ENCODE measurements around the gene CCDC80.
A peak's percentile ranks its signal among the peaks of the same experiment; 100 is the strongest.

Gene CCDC80

GRCh38 chr3:112634786-112635541 is 6.0 kb downstream of the CCDC80 start:
- H3K27ac ChIP-seq: peak overlapping the region; percentile 8
- DNase-seq (ENCODE audit: low read depth, low spot score): no peak

GRCh38 chr3:112633757-112634156 is 7.2 kb downstream of the CCDC80 start:
- H3K27ac ChIP-seq: no peak overlapping the region
- DNase-seq (ENCODE audit: low read depth, low spot score): no peak

GRCh38 chr3:112633191-112633590 is 7.8 kb downstream of the CCDC80 start:
- H3K27ac ChIP-seq: no peak overlapping the region
- no peak for DNase-seq (ENCODE audit: low read depth, low spot score)

- no peak overlapping the region for H3K27ac ChIP-seq
- no peak for DNase-seq (ENCODE audit: low read depth, low spot score)
Measured at GRCh38 chr3:112632596-112632995, 8.3 kb downstream of the CCDC80 start.

GRCh38 chr3:112631257-112631656 is 9.7 kb downstream of the CCDC80 start:
- H3K27ac ChIP-seq: no peak overlapping the region
- no peak for DNase-seq (ENCODE audit: low read depth, low spot score)

GRCh38 chr3:112629425-112629824 is 11.5 kb downstream of the CCDC80 start:
- no peak overlapping the region for H3K27ac ChIP-seq
- DNase-seq (ENCODE audit: low read depth, low spot score): no peak

- no peak for DNase-seq (ENCODE audit: low read depth, low spot score)
- no peak overlapping the region for H3K27ac ChIP-seq
Measured at GRCh38 chr3:112627919-112628466, 12.9 kb downstream of the CCDC80 start.

- DNase-seq (ENCODE audit: low read depth, low spot score): no peak
- H3K27ac ChIP-seq: no peak overlapping the region
Measured at GRCh38 chr3:112627419-112627818, 13.5 kb downstream of the CCDC80 start.

GRCh38 chr3:112623717-112624116 is 17.2 kb downstream of the CCDC80 start:
- DNase-seq (ENCODE audit: low read depth, low spot score): no peak
- peak overlapping the region; percentile 10 for H3K27ac ChIP-seq

- peak overlapping the region; percentile 10 for H3K27ac ChIP-seq
- no peak for DNase-seq (ENCODE audit: low read depth, low spot score)
Measured at GRCh38 chr3:112623213-112623612, 17.7 kb downstream of the CCDC80 start.

GRCh38 chr3:112619295-112619694 is 21.6 kb downstream of the CCDC80 start:
- no peak overlapping the region for H3K27ac ChIP-seq
- peak; percentile 20 for DNase-seq (ENCODE audit: low read depth, low spot score)

- no peak overlapping the region for H3K27ac ChIP-seq
- no peak for DNase-seq (ENCODE audit: low read depth, low spot score)
Measured at GRCh38 chr3:112617285-112617684, 23.7 kb downstream of the CCDC80 start.

GRCh38 chr3:112615989-112616731 is 24.8 kb downstream of the CCDC80 start:
- no peak overlapping the region for H3K27ac ChIP-seq
- no peak for DNase-seq (ENCODE audit: low read depth, low spot score)

GRCh38 chr3:112611752-112612515 is 29.0 kb downstream of the CCDC80 start:
- no peak for DNase-seq (ENCODE audit: low read depth, low spot score)
- H3K27ac ChIP-seq: no peak overlapping the region

GRCh38 chr3:112610121-112610520 is 30.8 kb downstream of the CCDC80 start:
- H3K27ac ChIP-seq: no peak overlapping the region
- no peak for DNase-seq (ENCODE audit: low read depth, low spot score)

GRCh38 chr3:112607863-112608262 is 33.1 kb downstream of the CCDC80 start:
- no peak overlapping the region for H3K27ac ChIP-seq

GRCh38 chr3:112606098-112606497 is 34.8 kb downstream of the CCDC80 start:
- no peak overlapping the region for H3K27ac ChIP-seq
- DNase-seq (ENCODE audit: low read depth, low spot score): no peak

More at GRCh38 chr3:112607863-112608262, 33.1 kb downstream of the CCDC80 start:
- DNase-seq (ENCODE audit: low read depth, low spot score): no peak

GRCh38 chr3:112605285-112605684 is 35.7 kb downstream of the CCDC80 start:
- H3K27ac ChIP-seq: no peak overlapping the region
- DNase-seq (ENCODE audit: low read depth, low spot score): no peak

GRCh38 chr3:112604536-112604935 is 36.4 kb downstream of the CCDC80 start:
- H3K27ac ChIP-seq: no peak overlapping the region
- DNase-seq (ENCODE audit: low read depth, low spot score): no peak

GRCh38 chr3:112602217-112602838 is 38.6 kb downstream of the CCDC80 start:
- DNase-seq (ENCODE audit: low read depth, low spot score): no peak
- H3K27ac ChIP-seq: no peak overlapping the region

Data from epithelial cell of prostate (primary cell).